ENCODE results near the gene KLK1.

DNA sequence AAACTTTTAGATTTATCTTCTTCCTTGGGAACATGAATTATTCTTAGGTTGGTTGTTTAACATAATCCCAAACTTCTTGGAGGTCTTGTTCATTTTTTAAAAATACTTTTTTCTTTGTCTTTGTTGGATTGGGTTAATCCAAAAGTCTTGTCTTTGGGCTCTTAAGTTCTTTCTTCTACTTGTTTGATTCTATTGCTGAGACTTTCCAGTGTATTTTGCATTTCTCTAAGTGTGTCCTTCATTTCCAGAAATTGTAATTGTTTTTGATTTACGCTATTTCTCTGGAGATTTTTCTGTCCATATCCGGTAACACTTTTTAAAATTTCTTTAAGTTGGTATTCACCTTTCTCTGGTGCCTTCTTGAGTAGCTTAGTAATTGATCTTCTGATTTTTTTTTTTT, 19.6 kb upstream of the KLK1 start:
- TF ChIP-seq POLR2AphosphoS5 (IDR thresholded peaks at IDR 0.05) (no peak), EP300 (IDR thresholded peaks at IDR 0.05) (no peak), POLR2A (IDR thresholded peaks at IDR 0.05) (no peak)
- TF ChIP-seq, protein P1, sequence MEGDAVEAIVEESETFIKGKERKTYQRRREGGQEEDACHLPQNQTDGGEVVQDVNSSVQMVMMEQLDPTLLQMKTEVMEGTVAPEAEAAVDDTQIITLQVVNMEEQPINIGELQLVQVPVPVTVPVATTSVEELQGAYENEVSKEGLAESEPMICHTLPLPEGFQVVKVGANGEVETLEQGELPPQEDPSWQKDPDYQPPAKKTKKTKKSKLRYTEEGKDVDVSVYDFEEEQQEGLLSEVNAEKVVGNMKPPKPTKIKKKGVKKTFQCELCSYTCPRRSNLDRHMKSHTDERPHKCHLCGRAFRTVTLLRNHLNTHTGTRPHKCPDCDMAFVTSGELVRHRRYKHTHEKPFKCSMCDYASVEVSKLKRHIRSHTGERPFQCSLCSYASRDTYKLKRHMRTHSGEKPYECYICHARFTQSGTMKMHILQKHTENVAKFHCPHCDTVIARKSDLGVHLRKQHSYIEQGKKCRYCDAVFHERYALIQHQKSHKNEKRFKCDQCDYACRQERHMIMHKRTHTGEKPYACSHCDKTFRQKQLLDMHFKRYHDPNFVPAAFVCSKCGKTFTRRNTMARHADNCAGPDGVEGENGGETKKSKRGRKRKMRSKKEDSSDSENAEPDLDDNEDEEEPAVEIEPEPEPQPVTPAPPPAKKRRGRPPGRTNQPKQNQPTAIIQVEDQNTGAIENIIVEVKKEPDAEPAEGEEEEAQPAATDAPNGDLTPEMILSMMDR (IDR thresholded peaks at IDR 0.05) = no peak

Data from stomach (tissue), 4 donors.